GM21423 (cell line): ENCODE data around the gene REL.
"Not testable (repeated sequence)": the region's sequence is repeated elsewhere in the genome, so short reads cannot be mapped to it uniquely, and the experiment has no call there.

Source experiments
- ATAC-seq: cut with Tn5 transposase; IDR thresholded peaks from one replicate; pipeline ENCODE4 v1.9.1; 2021; ENCODE audit warnings: mild to moderate bottlenecking, moderate library complexity; ENCODE audit not compliant: unreplicated experiment

Gene REL

DNA sequence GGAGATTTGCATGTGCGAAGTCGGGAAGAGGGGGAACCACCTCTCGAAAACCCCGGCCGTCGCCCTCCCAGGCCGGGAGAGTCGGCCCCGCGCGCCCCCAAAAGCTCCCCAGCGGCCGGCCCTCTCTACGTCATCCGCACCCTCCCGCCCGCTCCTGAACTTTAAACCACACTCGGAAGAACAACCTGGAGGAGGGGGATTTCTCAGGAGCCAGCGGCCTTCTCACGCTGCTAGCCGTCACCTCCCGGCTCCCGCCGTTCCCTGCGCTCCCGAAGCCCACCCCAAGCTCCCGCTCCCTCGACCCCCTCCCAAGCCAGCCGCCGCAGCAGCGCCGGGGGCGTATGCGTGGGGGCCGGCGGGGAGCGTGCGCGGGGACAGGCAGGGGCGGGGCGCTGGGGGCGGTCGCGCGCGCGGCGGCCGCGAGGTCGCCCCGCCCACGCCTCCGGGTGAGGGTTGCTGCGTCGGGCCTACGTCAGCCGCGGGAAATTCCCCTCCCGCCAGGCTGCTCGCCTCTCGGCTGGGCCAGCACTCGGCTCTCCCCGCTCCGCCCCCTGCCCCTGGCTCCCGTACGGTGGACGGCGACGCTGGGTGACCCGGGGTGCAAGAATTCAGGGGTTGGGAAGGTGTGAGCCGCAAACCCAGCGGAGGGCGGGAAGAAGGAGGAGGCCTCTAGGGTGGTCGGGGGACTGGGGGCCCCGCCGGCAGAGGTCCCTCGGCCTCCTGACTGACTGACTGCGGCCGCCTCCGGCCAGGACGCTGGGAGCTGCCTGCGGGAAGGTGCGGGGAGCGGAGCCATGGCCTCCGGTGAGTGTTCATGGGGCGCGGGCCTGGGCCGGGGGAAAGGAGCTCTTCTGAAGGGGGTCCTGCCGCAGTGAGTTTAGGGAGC is at the start of gene REL:
REL (plus strand) TSS at position 528 of the 886 bp plus-strand sequence; CDS start at position 795, 267 bp downstream.
- peak; percentile 76 for ATAC-seq

DNA sequence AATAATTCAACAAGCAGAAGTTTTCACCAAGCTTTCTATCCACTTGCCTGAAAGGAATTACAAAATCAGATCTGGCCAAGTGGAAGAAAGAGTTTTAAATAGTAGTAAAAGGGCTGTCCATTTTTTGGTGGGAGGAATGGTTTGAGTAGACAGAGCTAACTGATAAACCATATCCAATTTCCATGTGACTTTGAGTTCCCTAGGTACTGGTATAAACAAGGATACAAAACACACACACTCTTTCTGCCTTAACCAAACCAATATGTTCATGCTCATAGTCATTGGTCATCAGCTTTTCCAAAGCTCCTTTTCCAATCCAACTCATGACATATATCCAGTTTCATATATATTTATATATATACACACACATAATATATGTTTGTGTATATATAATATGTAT is 49.5 kb upstream of the REL start:
- no peak for ATAC-seq

DNA sequence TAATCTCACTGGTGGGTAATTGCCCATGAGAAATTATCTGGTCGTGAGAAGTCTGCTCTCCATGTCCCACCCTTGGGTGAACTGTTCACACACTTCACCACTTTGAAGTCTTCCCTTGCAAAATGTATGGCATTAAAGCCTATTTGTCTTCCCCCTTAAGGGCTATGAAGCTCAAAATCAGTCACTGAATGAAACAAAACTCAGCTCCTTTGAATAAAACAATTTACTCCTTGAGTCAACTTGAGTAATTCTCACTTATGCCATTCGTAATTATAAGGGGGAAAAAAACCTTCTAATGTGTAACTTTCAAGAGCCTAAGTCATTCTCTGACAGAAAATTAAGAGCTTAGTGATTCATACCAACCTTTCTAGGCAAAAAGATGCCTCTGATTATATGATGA is 48.8 kb upstream of the REL start:
- no peak for ATAC-seq

DNA sequence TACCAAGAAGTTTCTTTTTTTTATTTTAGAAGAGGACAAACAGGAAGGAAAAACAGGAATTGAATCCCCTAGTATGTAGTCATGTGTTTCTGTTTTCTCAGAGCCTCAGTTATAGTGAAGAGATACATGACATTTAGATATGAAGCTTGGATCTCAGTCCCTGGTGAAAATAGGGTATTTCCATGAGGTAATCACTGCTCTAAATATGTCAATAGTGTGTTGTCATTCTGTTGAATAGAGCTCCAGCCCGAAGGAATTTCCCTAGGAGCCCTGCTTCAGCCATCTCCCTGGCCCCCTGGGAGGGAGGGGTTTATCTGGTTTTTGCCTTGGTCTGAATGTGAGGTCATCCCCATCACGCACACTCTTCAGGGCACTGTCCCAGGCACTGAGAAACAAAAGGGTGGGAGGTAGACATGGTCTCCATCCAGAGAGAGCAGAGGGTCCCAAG is 47.1 kb upstream of the REL start:
- peak; percentile 40 for ATAC-seq

DNA sequence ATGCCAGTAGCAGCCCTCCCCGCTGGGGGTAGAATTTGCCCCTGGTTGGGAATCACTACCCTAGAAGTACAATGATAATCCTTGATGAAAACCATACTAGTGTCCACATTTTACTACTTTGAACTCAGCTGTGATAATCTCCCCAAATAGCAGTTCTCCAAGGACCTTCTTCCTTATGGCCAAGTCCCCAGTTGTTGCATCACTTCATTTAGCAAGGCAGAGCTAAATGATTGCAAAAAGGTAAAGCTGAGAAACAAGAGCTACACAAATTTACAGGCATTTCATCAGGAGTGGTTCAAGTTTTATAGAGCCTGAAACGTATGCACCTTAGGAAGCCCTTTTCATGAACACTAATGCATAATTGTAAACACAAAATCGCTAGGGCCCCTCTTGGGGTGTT is 44.9 kb upstream of the REL start:
- no peak for ATAC-seq

DNA sequence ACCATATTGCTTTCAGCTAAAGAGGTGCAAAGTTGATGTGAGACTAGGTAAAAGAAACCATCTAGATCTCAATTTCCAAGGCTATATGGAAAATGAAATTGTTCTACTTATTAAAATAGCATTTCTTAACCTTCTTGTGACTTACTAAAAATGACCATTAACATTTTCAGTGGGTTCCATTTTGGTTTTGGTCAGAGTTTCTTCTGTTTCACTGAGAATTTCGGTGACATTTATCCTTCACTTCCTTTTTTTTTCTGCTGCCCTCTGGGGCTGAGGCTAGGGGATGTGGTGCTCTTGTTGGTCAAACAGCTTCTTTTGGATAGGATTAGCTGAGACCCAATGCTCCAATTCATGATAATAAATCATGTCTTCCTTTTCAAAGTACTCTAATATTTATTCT is 44.3 kb upstream of the REL start:
- ATAC-seq = no peak

DNA sequence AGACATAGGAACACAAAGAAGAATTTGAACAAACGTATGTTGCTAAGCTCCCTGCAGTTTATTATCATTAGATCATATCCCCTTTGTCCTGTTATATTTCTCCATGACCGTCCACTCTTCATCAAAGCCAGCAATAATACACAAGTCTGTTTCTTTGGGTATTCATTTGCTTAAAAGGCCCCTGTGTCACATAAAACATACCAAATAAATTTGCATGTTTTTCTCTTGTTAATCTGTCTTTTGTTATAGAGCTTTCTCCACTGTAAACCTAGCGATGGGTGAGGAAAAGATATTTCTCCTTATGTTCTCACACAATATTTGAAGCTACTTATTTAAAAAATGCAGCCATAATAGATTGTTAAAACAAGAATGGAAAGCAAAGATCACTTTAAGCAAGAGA is 42.9 kb upstream of the REL start:
- ATAC-seq = no peak

DNA sequence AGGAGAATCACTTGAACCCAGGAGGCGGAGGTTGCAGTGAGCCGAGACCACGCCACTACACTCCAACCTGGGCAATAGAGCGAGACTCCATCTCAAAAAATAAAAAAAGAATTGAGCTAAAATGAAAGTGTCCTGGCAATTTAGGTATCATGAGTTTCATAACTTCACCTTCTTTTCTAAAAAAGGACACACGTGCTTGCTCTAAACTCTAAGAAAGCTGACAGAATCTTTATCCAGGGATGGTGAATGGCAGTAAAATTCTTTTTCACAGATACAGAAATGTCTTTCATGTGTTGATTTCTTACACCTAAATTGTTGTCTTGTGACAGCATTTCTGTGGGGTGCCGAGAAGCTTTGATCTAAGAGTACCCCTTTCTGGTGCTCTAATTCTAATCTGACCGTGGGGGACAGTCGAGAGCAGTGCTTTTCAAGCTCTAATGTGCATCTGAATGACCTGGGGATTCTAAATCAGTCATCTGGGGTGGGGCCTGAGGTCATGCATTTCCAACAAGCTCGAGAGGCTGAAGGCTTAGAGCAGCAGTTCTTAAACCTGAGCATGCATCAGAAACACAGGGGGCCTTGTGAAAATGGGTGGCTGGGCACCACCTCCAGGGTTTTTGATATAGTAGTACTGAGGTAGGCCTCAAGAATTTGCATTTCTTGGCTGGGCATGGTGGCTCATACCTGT is 42.1 kb upstream of the REL start:
- ATAC-seq = peak; percentile 41

DNA sequence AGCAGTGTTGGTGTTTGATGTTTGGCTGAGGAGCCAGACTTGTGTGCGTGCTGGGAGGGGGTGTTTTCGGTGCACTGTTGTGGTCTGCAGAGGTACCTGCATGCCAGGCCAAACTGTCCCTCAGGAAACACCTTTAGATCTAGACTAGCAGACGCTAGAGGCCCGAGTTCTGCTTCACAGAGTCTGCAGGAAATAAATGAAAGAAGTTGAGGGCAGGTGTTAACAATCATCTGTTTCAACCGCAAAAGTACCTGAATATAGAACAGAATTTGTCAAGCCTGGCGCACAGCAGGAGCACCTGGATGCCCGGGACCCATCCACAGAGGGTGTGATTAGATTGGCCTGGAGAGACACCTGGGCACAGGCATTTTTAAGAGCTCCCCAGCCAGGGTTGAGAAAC is 40.5 kb upstream of the REL start:
- peak; percentile 53 for ATAC-seq

DNA sequence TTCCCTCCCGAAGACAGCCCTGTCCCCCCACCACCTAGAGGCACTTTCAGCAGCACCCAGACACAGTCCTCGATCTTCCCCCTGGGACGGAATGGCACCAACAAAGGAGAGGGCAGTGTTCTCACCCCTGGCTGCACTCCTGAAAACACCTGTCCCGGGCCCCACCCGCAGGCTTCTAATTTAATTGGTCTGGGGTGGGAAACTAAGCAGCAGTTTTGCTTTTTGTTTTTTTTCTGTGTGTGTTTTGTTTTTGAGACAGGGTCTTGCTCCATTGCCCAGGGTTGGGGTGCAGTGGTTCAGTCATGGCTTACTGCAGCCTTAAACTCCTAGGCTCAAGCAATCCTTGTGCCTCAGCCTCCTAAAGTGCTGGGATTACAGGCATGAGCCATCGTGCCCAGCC is 38.4 kb upstream of the REL start:
- no peak for ATAC-seq

DNA sequence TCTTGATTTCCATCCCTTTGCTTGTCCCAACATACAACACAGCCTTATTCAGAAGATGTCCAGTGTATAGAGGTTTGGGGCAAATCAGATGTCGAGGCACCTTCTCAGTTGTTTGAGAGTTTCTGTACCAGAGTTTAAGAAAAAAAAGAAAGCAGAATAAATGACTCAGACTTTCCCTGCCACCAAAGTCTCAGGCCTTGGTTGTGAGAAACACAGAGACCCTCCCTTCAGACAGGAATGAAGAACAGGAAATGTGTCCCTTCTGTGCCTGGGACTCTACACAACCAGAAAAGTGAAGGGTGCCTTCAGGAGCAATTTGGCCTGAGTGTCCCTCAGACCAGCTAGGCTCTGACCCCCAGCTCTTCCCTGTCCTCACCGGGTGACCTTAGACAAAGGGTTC is 37.3 kb upstream of the REL start:
- no peak for ATAC-seq

DNA sequence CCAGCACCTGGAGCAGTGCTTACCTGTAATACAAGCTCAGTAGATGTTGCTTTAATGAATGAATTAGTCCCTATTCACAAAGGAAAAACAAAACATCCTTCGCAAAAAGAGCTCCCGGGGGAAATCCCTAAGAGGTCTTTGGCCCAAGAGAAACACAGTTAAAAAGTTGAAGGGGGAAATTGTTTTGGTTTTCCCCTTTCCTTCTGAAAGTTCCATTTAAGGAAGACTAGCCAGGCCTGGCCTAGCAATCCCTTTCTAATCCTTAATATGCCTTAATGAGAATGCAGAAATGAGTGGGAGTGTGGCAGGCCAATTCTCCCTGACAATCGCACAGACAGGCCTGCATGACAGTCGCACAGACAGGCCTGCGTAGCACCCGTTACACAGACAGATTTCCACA is 33.5 kb upstream of the REL start:
- ATAC-seq = no peak

DNA sequence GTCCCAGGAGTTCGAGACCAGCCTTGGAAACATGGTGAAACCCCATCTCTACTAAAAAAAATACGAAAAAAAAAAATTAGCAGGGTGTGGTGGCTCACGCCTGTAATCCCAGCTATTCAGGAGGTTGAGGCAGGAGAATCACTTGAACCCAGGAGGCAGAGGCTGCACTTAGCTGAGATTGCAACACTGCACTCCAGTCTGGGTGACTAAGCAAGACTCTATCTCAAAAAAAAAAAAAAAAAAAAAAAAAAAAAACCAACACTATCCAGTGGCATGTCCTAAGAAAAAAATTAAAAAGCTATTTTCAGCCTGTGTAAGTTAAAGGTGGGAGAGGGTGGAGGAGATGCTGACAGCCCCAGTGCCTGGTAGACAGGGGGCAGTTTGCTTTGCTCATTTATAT is 32.2 kb upstream of the REL start:
- no peak for ATAC-seq

DNA sequence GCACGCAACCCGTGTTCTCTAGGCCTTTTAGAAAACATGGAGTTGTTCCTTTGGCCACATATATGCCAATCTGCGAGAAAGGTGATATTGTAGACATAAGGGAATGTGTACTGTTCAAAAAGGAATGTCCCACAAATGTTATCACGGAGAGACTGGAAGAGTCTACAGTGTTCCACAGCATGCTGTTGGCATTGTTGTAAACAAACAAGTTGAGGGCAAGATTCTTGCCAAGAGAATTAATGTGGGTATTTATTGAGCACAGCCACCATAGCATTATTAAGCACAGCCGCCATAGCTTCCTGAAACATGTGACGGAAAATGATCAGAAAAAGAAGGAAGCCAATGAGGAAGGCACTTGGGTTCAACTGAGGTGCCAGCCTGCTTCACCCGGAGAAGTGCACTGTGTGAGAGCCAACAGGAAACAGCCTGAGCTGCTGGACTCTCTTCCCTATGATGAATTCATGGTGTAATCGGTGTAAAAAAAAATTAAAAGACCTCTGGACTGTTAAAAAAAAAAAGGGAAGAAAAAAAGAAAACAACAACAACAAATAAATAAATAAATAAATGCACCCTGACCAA is 29.0 kb upstream of the REL start:
- ATAC-seq = no peak

DNA sequence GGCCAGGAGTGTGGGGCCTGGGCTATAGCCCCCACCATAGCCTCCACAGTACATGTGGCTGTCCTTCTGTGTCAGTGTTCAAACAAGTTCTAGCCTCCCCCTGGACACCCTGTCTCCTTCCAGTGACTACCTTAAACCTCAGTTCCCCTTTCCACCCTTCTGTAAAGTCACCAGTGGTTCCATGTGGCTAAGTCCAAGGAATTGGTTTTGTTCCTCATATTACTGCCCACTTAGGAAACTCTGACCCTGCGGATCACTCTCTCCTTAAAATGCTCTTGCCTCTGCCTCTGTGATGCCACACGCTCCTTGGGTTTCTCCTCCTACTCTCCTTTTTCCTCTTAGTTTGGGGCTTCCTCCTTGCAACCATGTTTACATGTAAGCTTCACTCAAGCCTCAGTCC is 27.8 kb upstream of the REL start:
- ATAC-seq = no peak

DNA sequence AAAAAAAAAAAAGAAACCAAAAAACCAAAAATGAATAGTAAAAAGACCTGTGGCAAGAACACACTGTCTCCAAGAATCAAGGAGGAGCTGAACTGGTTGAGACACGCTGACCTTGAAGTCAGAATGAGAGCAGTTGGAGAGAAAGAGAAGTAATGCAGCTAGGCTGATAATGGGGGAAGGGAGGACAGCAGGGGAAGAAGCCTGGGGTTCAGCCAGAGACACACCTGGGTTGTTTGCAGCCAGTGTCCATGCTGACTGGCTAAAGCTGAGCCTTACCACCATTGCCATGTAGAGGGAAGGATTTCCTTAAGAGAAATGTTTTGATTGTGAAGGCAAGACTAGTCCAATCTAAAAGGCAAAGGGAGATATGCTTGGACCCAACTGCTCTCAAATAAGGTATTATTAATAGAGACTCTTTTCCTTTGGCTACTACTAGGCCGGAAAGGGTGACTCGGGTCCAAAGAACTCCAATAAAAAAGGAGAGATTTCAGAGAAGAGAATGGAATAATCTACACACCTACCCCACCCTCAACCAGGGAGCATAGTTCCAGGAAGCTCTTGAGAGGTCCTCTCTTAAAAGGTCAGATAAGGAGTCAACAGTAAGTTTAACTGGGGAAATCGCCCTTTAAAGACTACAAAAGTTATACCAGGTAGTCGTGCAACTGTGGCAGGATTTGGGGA is 25.2 kb upstream of the REL start:
- ATAC-seq = no peak

DNA sequence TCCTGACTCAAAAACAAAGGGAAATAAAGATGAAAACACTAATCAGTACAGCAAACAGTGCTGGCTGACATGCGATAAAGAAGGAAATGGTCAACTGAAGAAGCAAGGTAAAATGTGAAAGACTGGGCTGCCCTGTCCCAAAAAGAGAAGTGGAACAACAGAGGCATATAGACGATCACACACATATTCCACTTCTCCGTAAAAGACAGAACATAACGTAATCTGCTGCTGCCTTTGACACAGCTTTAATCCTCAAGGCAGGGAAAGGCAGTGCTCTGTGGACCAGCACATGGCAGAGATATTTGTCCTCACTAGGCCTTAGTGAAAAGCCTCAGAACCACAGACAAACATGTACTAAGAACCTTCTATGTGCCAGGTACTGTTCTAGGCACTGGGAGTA is 24.3 kb upstream of the REL start:
- no peak for ATAC-seq

DNA sequence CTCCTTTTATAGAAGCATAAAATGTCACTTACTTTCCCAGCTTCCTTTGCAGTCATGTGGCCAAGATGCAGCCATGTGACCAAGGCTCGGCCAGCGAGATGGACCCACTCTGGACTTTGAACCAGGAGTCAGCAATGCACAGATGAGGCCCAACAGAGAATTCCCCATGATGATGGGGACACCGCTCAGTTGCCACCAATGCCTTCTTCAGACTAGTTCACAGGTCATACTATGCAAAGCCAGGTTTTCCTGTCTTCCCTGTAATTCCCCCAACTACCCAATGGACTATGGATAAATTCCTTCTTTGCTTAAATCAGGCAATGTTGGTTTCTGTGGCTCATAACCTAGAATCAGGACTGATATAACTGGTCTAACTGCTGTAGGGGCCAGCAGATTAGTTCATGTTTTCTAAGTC is 22.5 kb upstream of the REL start:
- ATAC-seq = no peak

DNA sequence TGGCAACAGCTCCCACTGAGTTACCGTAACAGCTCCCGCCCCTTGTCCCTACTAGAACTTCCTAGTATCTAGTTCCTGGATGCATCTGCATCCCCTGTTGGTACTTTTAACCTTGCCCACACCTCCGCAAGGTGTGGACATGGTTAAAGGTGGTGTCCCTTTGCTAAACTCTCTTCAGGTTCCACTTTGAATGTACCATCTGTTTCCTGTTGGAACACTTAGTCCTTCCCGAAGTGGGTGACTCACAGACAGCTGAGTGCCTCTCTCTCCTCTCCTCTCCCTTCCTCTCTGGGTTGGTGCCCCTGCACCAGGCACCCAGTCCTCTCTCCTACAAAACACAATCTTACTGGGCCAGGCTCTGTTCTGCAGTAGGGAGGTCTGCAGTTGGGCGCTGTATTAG is 19.6 kb upstream of the REL start:
- no peak for ATAC-seq

DNA sequence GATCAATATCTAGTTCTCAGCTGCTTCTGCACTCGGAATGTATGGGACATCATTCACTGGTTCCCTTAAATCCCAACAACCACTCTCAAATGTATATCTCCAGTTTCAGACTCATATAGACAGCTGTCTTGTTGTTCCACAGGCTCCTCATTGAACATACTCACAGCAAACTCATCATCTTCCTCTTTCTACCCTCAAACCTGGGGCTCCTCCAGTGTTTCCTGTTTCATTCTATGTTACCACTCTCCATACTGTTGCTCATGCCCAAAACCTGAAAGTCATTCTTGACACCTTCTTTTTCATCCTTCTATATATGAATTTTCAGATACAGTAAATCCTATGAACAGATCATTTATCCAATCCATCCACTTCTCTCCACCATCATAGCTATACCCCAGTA is 18.7 kb upstream of the REL start:
- ATAC-seq = no peak

DNA sequence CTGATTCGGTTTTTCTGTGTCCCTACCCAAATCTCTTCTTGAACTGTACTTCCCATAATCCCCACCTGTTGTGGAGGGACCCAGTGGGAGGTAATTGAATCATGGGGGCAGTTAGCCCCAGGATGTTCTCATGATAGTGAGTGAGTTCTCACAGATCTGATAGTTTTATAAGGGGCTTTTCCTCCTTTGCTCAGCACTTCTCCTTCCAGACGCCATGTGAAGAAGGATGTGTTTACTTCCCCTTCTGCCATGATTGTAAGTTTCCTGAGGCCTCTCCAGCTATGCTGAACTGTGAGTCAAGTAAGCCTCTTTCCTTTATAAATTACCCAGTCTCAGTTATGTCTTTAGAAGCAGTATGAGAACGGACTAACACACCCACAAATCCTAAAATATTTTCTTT is 16.0 kb upstream of the REL start:
- not testable (repeated sequence) for ATAC-seq
